Heart right ventricle (tissue), 16 donors: ENCODE data around the gene HSPBP1. TPM values are rescaled to one million over a fixed set of nuclear protein-coding genes. Genes with fewer than 3 reads are reported as not detected.

Source experiments
- ATAC-seq, 8 donors: fragments of 200-7000 bp; cut with Tn5 transposase; one replicate each; pipeline ENCODE4 v1.9.1; 2020; ENCODE audit warnings: mild to moderate bottlenecking in 8 of 8, moderate library complexity in 8 of 8, moderate number of reproducible peaks in 1 of 8
- DNase-seq, 2 donors: peaks; one replicate each; pipeline ENCODE4 v3.0.0-alpha.2; 2020
- H3K27ac ChIP-seq, 10 donors: fragments of 200-600 bp; sonication (generic) in 2 of 10; one replicate each; pipeline versions ENCODE4 v1.5.0 to v1.8.0; 2020 to 2022; ENCODE audit warnings: mild to moderate bottlenecking in 3 of 10
- H3K27me3 ChIP-seq, 7 donors: fragments of 200-600 bp; one replicate each; pipeline ENCODE4 v1.8.0; 2021 to 2022; ENCODE audit warnings: mild to moderate bottlenecking in 2 of 7
- H3K36me3 ChIP-seq, 9 donors: fragments of 200-600 bp; sonication (generic) in 1 of 9; one replicate each; pipeline versions ENCODE4 v1.5.0 to v1.8.0; 2020 to 2022; ENCODE audit warnings: mild to moderate bottlenecking in 2 of 9
- H3K4me1 ChIP-seq, 9 donors: fragments of 200-600 bp; sonication (generic) in 1 of 9; one replicate each; pipeline versions ENCODE4 v1.5.0 to v1.8.0; 2020 to 2022; ENCODE audit warnings: mild to moderate bottlenecking in 4 of 9
- H3K4me3 ChIP-seq, 10 donors: fragments of 200-600 bp; sonication (generic) in 2 of 10; one replicate each; pipeline versions ENCODE4 v1.5.0 to v1.8.0; 2020 to 2022; ENCODE audit warnings: mild to moderate bottlenecking in 7 of 10, moderate library complexity in 2 of 10
- H3K9me3 ChIP-seq, 11 donors: fragments of 200-600 bp in 10 of 11; sonication (generic) in 2 of 11; one replicate each; pipeline versions ENCODE4 v1.5.0 to v1.8.0; 2013 to 2022; ENCODE audit warnings: mild to moderate bottlenecking in 2 of 11, control low read depth in 1 of 11, moderate library complexity in 1 of 11
- CTCF ChIP-seq, 9 donors: fragments of 200-600 bp; sonication (generic) in 2 of 9; IDR thresholded peaks; one replicate each; pipeline versions ENCODE4 v1.5.0 to v1.8.0; 2021 to 2022; ENCODE audit warnings: antibody characterized with exemption in 9 of 9, mild to moderate bottlenecking in 5 of 9, moderate library complexity in 1 of 9
- WGBS, 2 donors: extraction: QIAGEN DNeasy Blood & Tissue Kit; methylation state at CpG; one replicate each; pipeline ENCODE4 v1.1.7; 2013; ENCODE audit warnings: inconsistent platforms in 1 of 2; 5-methylcytosine and 5-hydroxymethylcytosine counted together
- intact Hi-C, 10 donors: fragments of 100-400 bp; cut with DNase I; formaldehyde crosslinking; loops; one replicate each; pipeline versions ENCODE4 v1.11.1 to v1.14.2; 2022
- polyA plus RNA-seq, 2 donors: library from polyadenylated mRNA; stranded (reverse); fragments of 200-250 nt; gene quantifications; one replicate each; pipeline ENCODE4 v1.2.3, GENCODE V29; 2013
- total RNA-seq, 10 donors: library from RNA; stranded (reverse); fragmentation: NEBNext Ultra II Directional in 3 of 10; extraction: Animal tissue kit (Norgen Biotek cat#: 25700) in 3 of 10; gene quantifications; one replicate each; pipeline versions ENCODE4 v1.2.1 to v1.2.4, GENCODE V29; 2021 to 2023
- donor health status: Arrhythmogenic right ventricular cardiomyopathy.
- donor health status: ischemic (EF 13 %, LVEDD 7.1; RV severe dilation, severe dysfunction).
- donor health status: healthy with polysubstance abuse.
- donor health status: DM: no; HTN: yes; CAD: no.
- donor health status: DM: no; HTN: no; CAD: no.
- donor health status: ischemic (EF 25% LVEDD 6.9; RV normal size, moderate dysfunction).
- donor health status: ischemic (EF 25% LVEDD 5.7; RV mildly dilated, moderate dysfunction).
- donor health status: healthy.
- donor health status: DM: yes; HTN: yes; CAD: no.
- donor health status: Ischemic cardiomyopathy.
- donor health status: ischemic (EF 35%, LVEDD 5.7; RV mildly dilated, moderate dysfunction).
- donor health status: nonischemic (EF 11% LVEDD 7.7; RV severe dilation, severe dysfunction).
- donor health status: DM: yes; HTN: yes; CAD: no.
- donor health status: PGD.
- donor health status: ischemic (EF 29% LVEDD 5.4; RV normal size, mild dysfunction).
- donor health status: nonischemic (EF 23%, LVEDD 6.1; RV moderate dilation, normal function).

HSPBP1 gene
- total and polyA plus RNA-seq, 12 donors, result 26.7 to 83.7 (median 32.6) TPM

- TF ChIP-seq CTCF (IDR thresholded peaks at IDR 0.05), result no peak
- no peak for ATAC-seq
- intact Hi-C loops, result loop anchor here in 9 of 10 donors (5.0 to 10.0 kb wide), 5 partner anchors 32 to 110 kb away; partner anchors contain the start of genes TMEM238 (in 8 of the 9), KMT5C (in 3 of the 9), RPL28 (in 2 of the 9) and IL11 (in 1 of the 9)
Observed at GRCh38 chr19:55304980-55305379, 25.1 kb upstream of the HSPBP1 start.

GRCh38 chr19:55304279-55304978 lies 24.5 kb upstream of the HSPBP1 start:
- Histone ChIP-seq H3K9me3 (peaks cover 0 to 5% (median 0%) of the 10 kb centered on the region in 11 donors), H3K27ac (no peak overlapping the region), H3K36me3 (peaks cover 0 to 53% (median 0%) of the 10 kb centered on the region in 9 donors), H3K4me3 (no peak overlapping the region), H3K4me1 (peaks cover 0 to 9% (median 3%) of the 10 kb centered on the region in 9 donors), H3K27me3 (no peaks in the 10 kb centered on the region)
- intact Hi-C loops, result loop anchor here in 8 of 10 donors (5.0 to 10.0 kb wide), 4 partner anchors 33 to 110 kb away; partner anchors contain the start of genes TMEM238 (in 8 of the 8), KMT5C (in 3 of the 8) and RPL28 (in 2 of the 8)
- peak in 1 of 8 donors; percentile 28 for ATAC-seq
- 89% methylated on average over 39 of the region's 39 CpGs for WGBS, 2 donors
- DNase-seq, result no peak
- no peak for TF ChIP-seq CTCF (IDR thresholded peaks at IDR 0.05)

More at GRCh38 chr19:55304980-55305379, 25.1 kb upstream of the HSPBP1 start:
- DNase-seq, result no peak
- 78 to 84% methylated on average over 14 of the region's 14 CpGs for WGBS, 2 donors
- Histone ChIP-seq H3K4me1 (peaks cover 0 to 9% (median 3%) of the 10 kb centered on the region in 9 donors), H3K27me3 (no peaks in the 10 kb centered on the region), H3K9me3 (peaks cover 0 to 6% (median 0%) of the 10 kb centered on the region in 11 donors), H3K4me3 (no peak overlapping the region), H3K36me3 (peaks cover 0 to 54% (median 0%) of the 10 kb centered on the region in 9 donors), H3K27ac (no peak overlapping the region)

- no peak for DNase-seq
- 91% methylated on average over 11 of the region's 11 CpGs for WGBS, 2 donors
- intact Hi-C loops, result loop anchor here in 9 of 10 donors (2.0 to 10.0 kb wide), 5 partner anchors 34 to 111 kb away; partner anchors contain the start of genes TMEM238 (in 8 of the 9), KMT5C (in 3 of the 9) and RPL28 (in 2 of the 9)
Observed at GRCh38 chr19:55303477-55303876, 23.6 kb upstream of the HSPBP1 start.

More at GRCh38 chr19:55303477-55303876, 23.6 kb upstream of the HSPBP1 start:
- no peak for ATAC-seq
- no peak overlapping the region for H3K4me3 ChIP-seq
- TF ChIP-seq CTCF (IDR thresholded peaks at IDR 0.05), result no peak
- peaks cover 0 to 9% (median 3%) of the 10 kb centered on the region in 9 donors for H3K4me1 ChIP-seq
- peaks cover 0 to 46% (median 0%) of the 10 kb centered on the region in 9 donors for H3K36me3 ChIP-seq
- no peak overlapping the region for H3K27ac ChIP-seq
- H3K27me3 ChIP-seq, result no peaks in the 10 kb centered on the region
- H3K9me3 ChIP-seq, result no peaks in the 10 kb centered on the region
